H1 (cell line): Measurements from ENCODE around the gene NHSL2. TPM values are rescaled to one million over a fixed set of nuclear protein-coding genes. Genes with fewer than 3 reads are reported as not detected.
A peak's percentile ranks its signal among the peaks of the same experiment; 100 is the strongest.

Experiments
- CTCF ChIA-PET: fragments of 300-600 bp; sonication (Branson Sonifier 250); formaldehyde crosslinking; loops from one replicate; lab custom pipeline; 2021; ENCODE audit not compliant: partially characterized antibody; lab: Charles Lee
- POLR2A ChIA-PET: fragments of 300-600 bp; sonication (Branson Sonifier 250); formaldehyde crosslinking; loops from one replicate; lab custom pipeline; 2021; ENCODE audit warnings: inconsistent platforms; ENCODE audit not compliant: partially characterized antibody; lab: Charles Lee
- DNase-seq, 2 experiments: peaks; one replicate each; pipeline versions ENCODE4 v3.0.0 to v3.0.0-alpha.2; 2010 to 2022; ENCODE audit warnings: low spot score in 2 of 2, low read depth in 1 of 2, mixed read lengths in 1 of 2
- FAIRE-seq: peaks from 2 replicates; lab custom pipeline; 2011; peaks lifted over from hg19 to GRCh38; lab: Jason Lieb, UNC
- H2AFZ ChIP-seq: 2 replicates; pipeline ENCODE4 v1.8.1; 2012; ENCODE audit warnings: low read length, inconsistent platforms
- H2AK5ac ChIP-seq: 2 replicates; pipeline ENCODE4 v1.6.1; 2013; ENCODE audit warnings: low read depth, low read length
- H2BK120ac ChIP-seq: replicated peaks from 2 replicates; pipeline ENCODE3; 2013; ENCODE audit warnings: low read depth, low read length, inconsistent platforms
- H2BK12ac ChIP-seq: 2 replicates; pipeline ENCODE4 v1.6.1; 2013; ENCODE audit warnings: low read depth, low read length
- H2BK15ac ChIP-seq: 2 replicates; pipeline ENCODE4 v1.6.1; 2013; ENCODE audit warnings: low read length
- H2BK20ac ChIP-seq: 2 replicates; pipeline ENCODE4 v1.6.1; 2013; ENCODE audit warnings: low read length
- H2BK5ac ChIP-seq: 2 replicates; pipeline ENCODE4 v1.6.1; 2013; ENCODE audit warnings: low read depth, low read length
- H3K14ac ChIP-seq: 2 replicates; pipeline ENCODE4 v1.6.1; 2013; ENCODE audit warnings: inconsistent platforms; ENCODE audit not compliant: insufficient read length
- H3K18ac ChIP-seq: 2 replicates; pipeline ENCODE4 v1.6.1; 2013; ENCODE audit warnings: low read length; ENCODE audit errors: extremely low read depth
- H3K23ac ChIP-seq: 2 replicates; pipeline ENCODE4 v1.6.1; 2013; ENCODE audit warnings: inconsistent platforms; ENCODE audit not compliant: insufficient read length
- H3K23me2 ChIP-seq: 2 replicates; pipeline ENCODE4 v1.6.1; 2013; ENCODE audit warnings: low read depth, low read length
- H3K27ac ChIP-seq: 2 replicates; pipeline ENCODE4 v1.6.1; 2011; ENCODE audit warnings: low read depth, low read length, inconsistent platforms
- H3K27me3 ChIP-seq, 4 experiments: replicated peaks in 1 of 4; 1 replicate in 1 of 4; 2 replicates in 3 of 4; pipeline versions ENCODE4 v1.6.1 to v1.8.1; 2011 to 2013; ENCODE audit warnings: low read length in 3 of 4, mild to moderate bottlenecking in 3 of 4, inconsistent platforms in 2 of 4, mixed read lengths in 2 of 4, moderate library complexity in 1 of 4; ENCODE audit not compliant: control insufficient read depth in 3 of 4, insufficient read depth in 3 of 4; ENCODE audit errors: extremely low read depth in 1 of 4
- H3K36me3 ChIP-seq, 4 experiments: 2 replicates each; pipeline versions ENCODE4 v1.6.1 to v1.8.1; 2011 to 2013; ENCODE audit warnings: mild to moderate bottlenecking in 4 of 4, low read length in 3 of 4, moderate library complexity in 2 of 4, control low read depth in 1 of 4, inconsistent platforms in 1 of 4; ENCODE audit not compliant: insufficient read depth in 4 of 4, control insufficient read depth in 2 of 4
- H3K4ac ChIP-seq: replicated peaks from 2 replicates; pipeline ENCODE3; 2013; ENCODE audit warnings: low read length, low read depth, mixed read lengths, inconsistent platforms; ENCODE audit not compliant: insufficient read length
- H3K4me1 ChIP-seq, 4 experiments: replicated peaks in 1 of 4; 1 replicate in 1 of 4; 2 replicates in 3 of 4; pipeline versions ENCODE4 v1.6.1 to v1.8.1; 2011 to 2013; ENCODE audit warnings: low read length in 3 of 4, inconsistent platforms in 2 of 4, mixed read lengths in 1 of 4; ENCODE audit not compliant: insufficient read depth in 4 of 4, control insufficient read depth in 3 of 4
- H3K4me2 ChIP-seq, 2 experiments: 2 replicates each; pipeline versions ENCODE4 v1.6.1 to v1.8.1; 2011 to 2013; ENCODE audit warnings: low read depth in 2 of 2, low read length in 2 of 2, control low read depth in 1 of 2, inconsistent platforms in 1 of 2, mild to moderate bottlenecking in 1 of 2; ENCODE audit not compliant: insufficient read depth in 1 of 2
- H3K4me3 ChIP-seq, 4 experiments: fragments of 200-600, 300-600 bp in 1 of 4; sonication (generic), shearing (Covaris generic), sonication (Bioruptor Twin) in 1 of 4; 2 replicates each; pipeline versions ENCODE4 v1.5.1 to v1.8.1; 2011 to 2016; ENCODE audit warnings: low read length in 4 of 4, low read depth in 3 of 4, control low read depth in 2 of 4, inconsistent platforms in 2 of 4, mild to moderate bottlenecking in 2 of 4, mixed read lengths in 1 of 4, moderate library complexity in 1 of 4; ENCODE audit not compliant: insufficient read depth in 2 of 4; ENCODE audit errors: extremely low read depth in 1 of 4
- H3K56ac ChIP-seq: replicated peaks from 2 replicates; pipeline ENCODE3; 2013; ENCODE audit warnings: low read depth, mild to moderate bottlenecking, mixed read lengths, low read length, inconsistent platforms; ENCODE audit not compliant: insufficient read length
- H3K79me1 ChIP-seq: 2 replicates; pipeline ENCODE4 v1.6.1; 2013; ENCODE audit warnings: low read depth, low read length, control low read depth
- H3K79me2 ChIP-seq, 2 experiments: 2 replicates each; pipeline versions ENCODE4 v1.6.1 to v1.8.1; 2012 to 2013; ENCODE audit warnings: low read length in 2 of 2, mild to moderate bottlenecking in 2 of 2, inconsistent platforms in 1 of 2; ENCODE audit not compliant: insufficient read depth in 2 of 2, control insufficient read depth in 1 of 2
- H3K9ac ChIP-seq, 4 experiments: replicated peaks in 1 of 4; 1 replicate in 1 of 4; 2 replicates in 3 of 4; pipeline versions ENCODE4 v1.6.1 to v1.8.1; 2011 to 2013; ENCODE audit warnings: low read depth in 3 of 4, low read length in 3 of 4, control low read depth in 2 of 4, mild to moderate bottlenecking in 2 of 4, moderate library complexity in 2 of 4, inconsistent platforms in 1 of 4; ENCODE audit errors: extremely low read depth in 1 of 4
- H3K9me3 ChIP-seq, 2 experiments: 2 replicates each; pipeline versions ENCODE4 v1.6.1 to v1.8.1; 2012 to 2013; ENCODE audit warnings: mild to moderate bottlenecking in 2 of 2, moderate library complexity in 2 of 2, control low read depth in 1 of 2, inconsistent platforms in 1 of 2, low read depth in 1 of 2, low read length in 1 of 2, mixed read lengths in 1 of 2; ENCODE audit not compliant: insufficient read depth in 2 of 2
- H4K20me1 ChIP-seq, 2 experiments: replicated peaks in 1 of 2; 2 replicates each; pipeline versions ENCODE3 to v1.8.1; 2011 to 2013; ENCODE audit warnings: inconsistent platforms in 2 of 2, low read length in 2 of 2, mild to moderate bottlenecking in 1 of 2; ENCODE audit not compliant: insufficient read depth in 2 of 2, control insufficient read depth in 1 of 2
- H4K5ac ChIP-seq: 2 replicates; pipeline ENCODE4 v1.6.1; 2013; ENCODE audit warnings: low read length, low read depth, mixed read lengths, inconsistent platforms; ENCODE audit not compliant: insufficient read length
- H4K8ac ChIP-seq: 2 replicates; pipeline ENCODE4 v1.8.0; 2013; ENCODE audit warnings: mild to moderate bottlenecking, moderate library complexity, low read length, inconsistent platforms; ENCODE audit not compliant: insufficient read depth; ENCODE audit errors: extremely low read depth
- H4K91ac ChIP-seq: replicated peaks from 2 replicates; pipeline ENCODE3; 2013; ENCODE audit warnings: low read length, mixed read lengths, inconsistent platforms; ENCODE audit not compliant: insufficient read length
- EGR1 ChIP-seq: IDR thresholded peaks from 2 replicates; pipeline ENCODE4 v1.6.1; 2011; ENCODE audit warnings: low read depth, low read length, borderline replicate concordance
- KDM4A ChIP-seq: IDR thresholded peaks from one replicate; pipeline ENCODE4 v1.7.1; 2012; ENCODE audit warnings: low read depth, mild to moderate bottlenecking, moderate library complexity, low read length, inconsistent platforms; ENCODE audit not compliant: severe bottlenecking
- WGBS, 2 experiments: shearing (Covaris generic) in 1 of 2; methylation state at CpG; one replicate each; pipeline versions ENCODE4 v1.1.6 to v1.1.7; 2013 to 2015; ENCODE audit warnings: low lambda C conversion rate in 2 of 2, mixed read lengths in 2 of 2, inconsistent platforms in 1 of 2, low coverage in 1 of 2, missing lambda C conversion rate in 1 of 2; ENCODE audit not compliant: insufficient replicate concordance in 2 of 2, insufficient coverage in 1 of 2, insufficient read length in 1 of 2; ENCODE audit errors: extremely low coverage in 1 of 2, missing lambda C conversion rate in 1 of 2; 5-methylcytosine and 5-hydroxymethylcytosine counted together
- polyA plus RNA-seq, 7 experiments: library from polyadenylated mRNA; depleted of rRNA in 3 of 7; stranded (reverse) in 5 of 7; unstranded in 2 of 7; fragments of >200 nt in 5 of 7; fragments of 200-250 nt in 2 of 7; gene quantifications; 1 replicate in 5 of 7; 2 replicates in 1 of 7; 4 replicates in 1 of 7; pipeline versions ENCODE4 v1.2.1 to v1.2.3, GENCODE V29; 2011 to 2013; ENCODE audit warnings: missing spikeins in 2 of 7, mixed read lengths in 2 of 7
- total RNA-seq: library from RNA; stranded (reverse); fragmentation: NEBNext Ultra II Directional; extraction: Animal tissue kit (Norgen Biotek cat#: 25700); gene quantifications from 2 replicates; pipeline ENCODE4 v1.2.1, GENCODE V29; 2021

Gene NHSL2
- total and polyA plus RNA-seq, 2 of the 8 experiments (the other 6 are each of a cell fraction or from before 2014, with no cell fraction given): 3.7 to 7.2 TPM

DNA sequence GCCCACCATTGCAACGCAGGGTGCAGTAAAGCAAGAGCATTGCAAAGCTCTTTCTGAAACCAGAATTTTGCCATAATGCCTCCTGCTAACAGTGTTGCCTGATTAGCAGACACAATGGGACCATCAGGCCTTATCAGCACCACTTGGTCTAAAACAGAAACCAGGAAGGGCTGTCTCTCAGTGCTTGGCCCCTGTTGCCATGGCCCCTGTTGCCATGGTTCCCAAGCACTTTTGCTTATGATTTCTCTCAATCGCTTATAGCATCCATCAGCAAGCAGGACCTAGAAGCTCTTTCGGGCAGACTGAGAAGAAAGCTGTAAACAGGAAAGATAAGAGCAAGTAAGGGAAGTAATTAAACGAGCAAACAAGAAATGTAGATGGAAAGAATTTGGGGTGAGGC is 184.2 kb downstream of the NHSL2 start:
- H2BK15ac ChIP-seq: no peak overlapping the region
- 83% methylated on average over 4 of the region's 4 CpGs; no CpG with 5 or more reads in 1 of the 2 experiments for WGBS, 2 experiments
- no peak for DNase-seq
- no peak overlapping the region for H3K23ac ChIP-seq
- H3K79me2 ChIP-seq: no peaks in the 10 kb centered on the region
- no peak overlapping the region for H4K8ac ChIP-seq
- no peak overlapping the region for H3K27ac ChIP-seq
- no peak overlapping the region for H3K4ac ChIP-seq
- ChIA-PET POLR2A (interaction anchor here (1.4 kb wide), 1 partner anchor 9 kb away, joined by 3 read pairs; no protein-coding TSS in a partner anchor), CTCF (interaction anchor here (0.6 kb wide), 1 partner anchor 1179 kb away, joined by 3 read pairs; no protein-coding TSS in a partner anchor)
- no peaks in the 10 kb centered on the region for H3K9me3 ChIP-seq
- no peak overlapping the region for H4K91ac ChIP-seq
- no peak overlapping the region for H2BK120ac ChIP-seq
- no peak overlapping the region for H3K9ac ChIP-seq
- H3K56ac ChIP-seq: no peak overlapping the region
- no peak overlapping the region for H4K5ac ChIP-seq
- H2AK5ac ChIP-seq: no peak overlapping the region
- H3K14ac ChIP-seq: no peak overlapping the region
- H2BK20ac ChIP-seq: no peak overlapping the region
- H3K4me2 ChIP-seq: peak overlapping the region in 1 of 2 experiments; percentile 13; a peak in 1 of 4 replicates
- no peak for FAIRE-seq
- peaks cover 0 to 4% (median 1%) of the 10 kb centered on the region in 4 experiments; a peak in 2 of 7 replicates for H3K4me1 ChIP-seq
- TF ChIP-seq EGR1: no peak
- no peak for TF ChIP-seq KDM4A
- no peak overlapping the region for H3K4me3 ChIP-seq
- H3K36me3 ChIP-seq: no peaks in the 10 kb centered on the region
- no peaks in the 10 kb centered on the region for H4K20me1 ChIP-seq
- no peak overlapping the region for H2BK5ac ChIP-seq
- no peak overlapping the region for H3K18ac ChIP-seq
- no peaks in the 10 kb centered on the region for H3K79me1 ChIP-seq
- H2AFZ ChIP-seq: no peak overlapping the region
- no peak overlapping the region for H2BK12ac ChIP-seq
- H3K27me3 ChIP-seq: no peaks in the 10 kb centered on the region
- H3K23me2 ChIP-seq: no peaks in the 10 kb centered on the region
